Measurements from ENCODE around the gene ZNF350.

DNA sequence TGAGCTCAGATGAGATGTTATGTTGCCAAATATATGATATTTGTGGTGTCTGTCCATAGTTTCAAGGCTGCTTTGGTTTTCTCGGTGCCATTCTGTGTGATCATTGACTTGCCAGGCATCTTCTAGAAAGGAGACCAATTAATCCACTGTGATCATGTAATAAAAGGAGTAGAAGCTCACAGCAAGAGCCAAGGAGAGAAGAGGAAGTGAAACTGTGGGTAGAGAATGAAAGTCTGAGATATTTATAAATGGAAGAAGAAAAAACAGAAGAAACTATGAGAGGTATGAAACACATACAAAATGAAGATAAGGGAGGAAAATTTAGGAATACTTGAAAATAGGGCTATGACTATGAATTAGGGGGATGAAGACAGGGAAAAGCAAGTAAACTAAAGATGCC lies 70.5 kb downstream of the ZNF350 start:
- TF ChIP-seq, protein P1, sequence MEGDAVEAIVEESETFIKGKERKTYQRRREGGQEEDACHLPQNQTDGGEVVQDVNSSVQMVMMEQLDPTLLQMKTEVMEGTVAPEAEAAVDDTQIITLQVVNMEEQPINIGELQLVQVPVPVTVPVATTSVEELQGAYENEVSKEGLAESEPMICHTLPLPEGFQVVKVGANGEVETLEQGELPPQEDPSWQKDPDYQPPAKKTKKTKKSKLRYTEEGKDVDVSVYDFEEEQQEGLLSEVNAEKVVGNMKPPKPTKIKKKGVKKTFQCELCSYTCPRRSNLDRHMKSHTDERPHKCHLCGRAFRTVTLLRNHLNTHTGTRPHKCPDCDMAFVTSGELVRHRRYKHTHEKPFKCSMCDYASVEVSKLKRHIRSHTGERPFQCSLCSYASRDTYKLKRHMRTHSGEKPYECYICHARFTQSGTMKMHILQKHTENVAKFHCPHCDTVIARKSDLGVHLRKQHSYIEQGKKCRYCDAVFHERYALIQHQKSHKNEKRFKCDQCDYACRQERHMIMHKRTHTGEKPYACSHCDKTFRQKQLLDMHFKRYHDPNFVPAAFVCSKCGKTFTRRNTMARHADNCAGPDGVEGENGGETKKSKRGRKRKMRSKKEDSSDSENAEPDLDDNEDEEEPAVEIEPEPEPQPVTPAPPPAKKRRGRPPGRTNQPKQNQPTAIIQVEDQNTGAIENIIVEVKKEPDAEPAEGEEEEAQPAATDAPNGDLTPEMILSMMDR (IDR thresholded peaks at IDR 0.05; ENCODE audit: low read length): no peak
- TF ChIP-seq EZH2 (optimal IDR thresholded peaks at IDR 0.05; ENCODE audit: low read depth, low read length): no peak
- TF ChIP-seq EZH2phosphoT487 (IDR thresholded peaks at IDR 0.05; ENCODE audit: low read length): no peak

Data from MM.1S (cell line).